ENCODE results near the gene TNFRSF9. TPM values are rescaled to one million over a fixed set of nuclear protein-coding genes. Genes with fewer than 3 reads are reported as not detected.
A peak's percentile ranks its signal among the peaks of the same experiment; 100 is the strongest.

TNFRSF9 gene
- polyA plus RNA-seq, 2 of the 4 experiments (the other 2 are of a cell fraction) = 0.75 to 3.2 TPM

GRCh38 chr1:7961216-7962013, 20.8 kb upstream of the TNFRSF9 start, which contains the start of gene PARK7 (continued):
- TF ChIP-seq MYC (IDR thresholded peaks at IDR 0.05; ENCODE audit: borderline replicate concordance, low read length) (peak; percentile 89), PHF8 (IDR thresholded peaks at IDR 0.05; ENCODE audit: borderline replicate concordance, low read depth) (peak; percentile 56), CHD2 (IDR thresholded peaks at IDR 0.05; ENCODE audit: low read length, partially characterized antibody) (no peak), RNF2 (IDR thresholded peaks at IDR 0.05; ENCODE audit: borderline replicate concordance, low read depth) (no peak), MAZ (IDR thresholded peaks at IDR 0.05; ENCODE audit: borderline replicate concordance, low read depth, low read length) (0 out of 2 replicates have a peak, but pooled peaks have one; percentile 43), CBX8 (IDR thresholded peaks at IDR 0.05) (no peak), CHD4 (IDR thresholded peaks at IDR 0.05; ENCODE audit: borderline replicate concordance) (no peak)

- TF ChIP-seq RNF2 (IDR thresholded peaks at IDR 0.05; ENCODE audit: borderline replicate concordance, low read depth) (no peak), MAX (IDR thresholded peaks at IDR 0.05) (no peak), MAFK (IDR thresholded peaks at IDR 0.05; ENCODE audit: partially characterized antibody) (no peak), FOSB (CRISPR knock-in tag; IDR thresholded peaks at IDR 0.05) (no peak), CHD4 (IDR thresholded peaks at IDR 0.05; ENCODE audit: borderline replicate concordance) (no peak), HOXA7 (CRISPR knock-in tag; IDR thresholded peaks at IDR 0.05) (no peak), RCOR1 (IDR thresholded peaks at IDR 0.05; ENCODE audit: low read depth, low read length) (no peak), BHLHE40 (IDR thresholded peaks at IDR 0.05; ENCODE audit: low read depth, low read length) (no peak), JUN (IDR thresholded peaks at IDR 0.05) (no peak), EP300 (IDR thresholded peaks at IDR 0.05) (no peak), JUNB (IDR thresholded peaks at IDR 0.05) (no peak), PBX3 (IDR thresholded peaks at IDR 0.05) (no peak)
- TF ChIP-seq, protein P1, sequence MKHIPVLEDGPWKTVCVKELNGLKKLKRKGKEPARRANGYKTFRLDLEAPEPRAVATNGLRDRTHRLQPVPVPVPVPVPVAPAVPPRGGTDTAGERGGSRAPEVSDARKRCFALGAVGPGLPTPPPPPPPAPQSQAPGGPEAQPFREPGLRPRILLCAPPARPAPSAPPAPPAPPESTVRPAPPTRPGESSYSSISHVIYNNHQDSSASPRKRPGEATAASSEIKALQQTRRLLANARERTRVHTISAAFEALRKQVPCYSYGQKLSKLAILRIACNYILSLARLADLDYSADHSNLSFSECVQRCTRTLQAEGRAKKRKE (CRISPR knock-in tag; IDR thresholded peaks at IDR 0.05; ENCODE audit: low read depth) = no peak
- TF ChIP-seq, protein P2, sequence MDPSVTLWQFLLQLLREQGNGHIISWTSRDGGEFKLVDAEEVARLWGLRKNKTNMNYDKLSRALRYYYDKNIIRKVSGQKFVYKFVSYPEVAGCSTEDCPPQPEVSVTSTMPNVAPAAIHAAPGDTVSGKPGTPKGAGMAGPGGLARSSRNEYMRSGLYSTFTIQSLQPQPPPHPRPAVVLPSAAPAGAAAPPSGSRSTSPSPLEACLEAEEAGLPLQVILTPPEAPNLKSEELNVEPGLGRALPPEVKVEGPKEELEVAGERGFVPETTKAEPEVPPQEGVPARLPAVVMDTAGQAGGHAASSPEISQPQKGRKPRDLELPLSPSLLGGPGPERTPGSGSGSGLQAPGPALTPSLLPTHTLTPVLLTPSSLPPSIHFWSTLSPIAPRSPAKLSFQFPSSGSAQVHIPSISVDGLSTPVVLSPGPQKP (IDR thresholded peaks at IDR 0.05; ENCODE audit: low read depth, low read length) = no peak
- H3K9me3 ChIP-seq = no peaks in the 10 kb centered on the region
- DNase-seq (ENCODE audit: low read depth in 1 of 2, low spot score in 1 of 2) (no peak), ATAC-seq (no peak), FAIRE-seq (no peak)
- peak overlapping the region; percentile 83 for H3K4me2 ChIP-seq
- peaks cover 10% of the 10 kb centered on the region; the same call in 1 of the 3 replicates for H3K4me1 ChIP-seq
- POLR2A ChIA-PET = interaction anchor here (0.6 to 1.0 kb wide), 4 partner anchors 12 to 41 kb away, joined by 3 to 8 read pairs (median 4); partner anchors contain the start of gene TNFRSF9
- peak overlapping the region; percentile 93 to 97 for H3K27ac ChIP-seq
- CTCF ChIA-PET = interaction anchor here (0.6 kb wide), 1 partner anchor 13 kb away, joined by 3 read pairs; no protein-coding TSS in a partner anchor
- under 1% methylated on average over 3 of the region's 3 CpGs for WGBS (ENCODE audit: missing lambda C conversion rate)
- peak overlapping the region; percentile 96 for H3K4me3 ChIP-seq
These were observed 20.2 kb upstream of the TNFRSF9 start for GRCh38 chr1:7960867-7961215.

DNA sequence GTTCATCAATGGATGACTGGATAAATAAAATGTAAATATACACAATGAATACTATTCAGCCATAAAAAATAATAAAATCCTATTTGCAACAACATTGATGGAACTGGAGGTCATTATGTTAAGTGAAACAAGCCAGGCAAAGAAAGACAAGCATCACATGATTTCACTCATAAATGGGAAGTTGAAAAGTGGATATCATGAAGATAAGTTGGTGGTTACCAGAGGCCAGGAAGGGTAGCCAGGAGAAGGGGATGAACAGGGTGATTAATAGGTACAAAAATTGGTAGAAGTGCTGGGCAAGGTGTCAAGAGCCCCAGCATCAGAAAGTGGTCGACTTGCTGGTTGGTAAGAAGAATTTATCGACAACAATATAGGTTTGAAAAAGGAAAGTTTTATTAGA, 19.5 kb upstream of the TNFRSF9 start:
- DNase-seq (ENCODE audit: low read depth in 1 of 2, low spot score in 1 of 2) (no peak), FAIRE-seq (no peak), ATAC-seq (no peak)
- POLR2A ChIA-PET = no interaction called here
- peak overlapping the region; percentile 83 for H3K4me2 ChIP-seq
- H3K27ac ChIP-seq = no peak overlapping the region; a peak in 1 of 6 replicates
- TF ChIP-seq NPAS2 (CRISPR knock-in tag; IDR thresholded peaks at IDR 0.05; ENCODE audit: borderline replicate concordance) (no peak), SMC3 (IDR thresholded peaks at IDR 0.05) (no peak), POLR2A (IDR thresholded peaks at IDR 0.05; ENCODE audit: low read length) (no peak), SREBF2 (IDR thresholded peaks at IDR 0.05) (no peak), MAFK (IDR thresholded peaks at IDR 0.05; ENCODE audit: partially characterized antibody) (no peak), CBX8 (IDR thresholded peaks at IDR 0.05) (no peak), GATA3 (IDR thresholded peaks at IDR 0.05; ENCODE audit: borderline replicate concordance) (no peak), HDAC2 (IDR thresholded peaks at IDR 0.05) (no peak), ZNF302 (CRISPR knock-in tag; IDR thresholded peaks at IDR 0.05) (no peak)
- H3K9me3 ChIP-seq = no peaks in the 10 kb centered on the region
- CTCF ChIA-PET = no interaction called here
- H3K4me3 ChIP-seq = no peak overlapping the region; the same call in 2 of the 3 replicates
- 92% methylated on average over 2 of the region's 2 CpGs for WGBS (ENCODE audit: missing lambda C conversion rate)
- peaks cover 10% of the 10 kb centered on the region; the same call in 1 of the 3 replicates for H3K4me1 ChIP-seq

All from A549 (cell line).